Adrenal gland (tissue), 19 donors: ENCODE measurements around the gene TMEM72. TPM values are rescaled to one million over a fixed set of nuclear protein-coding genes. Genes with fewer than 3 reads are reported as not detected.

Experiments used
- DNase-seq, 7 donors: peaks; one replicate each; pipeline ENCODE4 v3.0.0-alpha.2; 2019 to 2020
- H3K27ac ChIP-seq, 5 donors: fragments of 200-600 bp; sonication (generic) in 4 of 5; 1 replicate in 3 of 5; 2 replicates in 2 of 5; pipeline versions ENCODE4 v1.5.1 to v1.8.0; 2016 to 2020; ENCODE audit warnings: mild to moderate bottlenecking in 1 of 5
- H3K27me3 ChIP-seq: fragments of 200-600 bp; 2 replicates; pipeline ENCODE4 v1.8.0; 2021
- H3K36me3 ChIP-seq, 2 donors: fragments of 200-600 bp; replicated peaks in 1 of 2; 1 replicate in 1 of 2; 2 replicates in 1 of 2; pipeline versions ENCODE4 v1.5.1 to v1.8.0; 2018 to 2022
- H3K4me1 ChIP-seq, 2 donors: fragments of 200-600 bp; replicated peaks in 1 of 2; 1 replicate in 1 of 2; 2 replicates in 1 of 2; pipeline versions ENCODE4 v1.5.1 to v1.8.0; 2018 to 2021
- H3K4me3 ChIP-seq, 4 donors: fragments of 200-600 bp; sonication (generic) in 3 of 4; one replicate each; pipeline ENCODE4 v1.5.1; 2016 to 2018
- H3K9me3 ChIP-seq, 3 donors: fragments of 200-600 bp; sonication (generic) in 1 of 3; replicated peaks in 1 of 3; 1 replicate in 2 of 3; 2 replicates in 1 of 3; pipeline versions ENCODE4 v1.5.1 to v1.8.0; 2016 to 2021
- POLR2A ChIP-seq, 2 donors: fragments of 450-650 bp; IDR thresholded peaks; one replicate each; pipeline ENCODE4 v1.6.1; 2017; ENCODE audit warnings: antibody characterized with exemption in 2 of 2, mild to moderate bottlenecking in 2 of 2, moderate library complexity in 1 of 2
- WGBS, 4 donors: extraction: QIAGEN DNeasy Blood & Tissue Kit in 2 of 4; methylation state at CpG; one replicate each; pipeline versions ENCODE4 v1.1.5 to v1.1.7; 2013 to 2017; 5-methylcytosine and 5-hydroxymethylcytosine counted together
- intact Hi-C, 2 donors: fragments of 100-400 bp; cut with DNase I; formaldehyde crosslinking; loops; one replicate each; pipeline versions ENCODE4 v1.14.1 to v1.15.0; 2022 to 2023
- long read RNA-seq, 10 donors: library from polyadenylated mRNA in 3 of 10; unstranded in 2 of 10; stranded (forward) in 1 of 10; transcript quantifications; one replicate each; pipeline ENCODE4 v2.0.0 and lab custom pipeline, GENCODE V29; 2021 to 2026
- polyA plus RNA-seq, 3 donors: library from polyadenylated mRNA; stranded (reverse); fragments of 200-250 nt in 2 of 3; fragments of 350-450 nt in 1 of 3; fragmentation: Illumina TruSeq in 1 of 3; extraction: RNeasy Lipid Tissue Mini Kit (QIAGEN cat#74804) in 1 of 3; gene quantifications; one replicate each; pipeline ENCODE4 v1.2.3, GENCODE V29; 2013 to 2014
- total RNA-seq, 9 donors: library from RNA; depleted of rRNA in 4 of 9; stranded (reverse); fragments of >200 nt in 4 of 9; fragments of 120-200 nt in 1 of 9; fragmentation: NEBNext Ultra II Directional in 1 of 9; extraction: Animal tissue kit (Norgen Biotek cat#: 25700) in 1 of 9; gene quantifications; one replicate each; pipeline versions ENCODE4 v1.1.0 to v1.2.4, GENCODE V29; 2013 to 2023
- TF ChIP-seq, protein P1 (sequence below), 6 experiments: fragments of 450-650 bp in 4 of 6; fragments of 200-600 bp in 2 of 6; sonication (generic) in 1 of 6; IDR thresholded peaks; 1 replicate in 5 of 6; 2 replicates in 1 of 6; pipeline versions ENCODE4 v1.5.1 to v1.8.0; 2016 to 2021; ENCODE audit warnings: antibody characterized with exemption in 6 of 6, mild to moderate bottlenecking in 2 of 6, moderate library complexity in 1 of 6
- donor health status: healthy with polysubstance abuse.
- donor health status: Bipolar disorder and iron deficiency.
- donor health status: DM: yes; HTN: yes; CAD: no.
- donor health status: DM: no; HTN: no; CAD: no.
- donor health status: DM: no; HTN: no; CAD: no.
- donor health status: DM: yes; HTN: yes; CAD: no.

TMEM72 gene
- total RNA-seq (under 1 TPM in 1 of 9 donors, not detected in 8; 0.17 TPM), polyA plus RNA-seq (not detected)
- long read RNA-seq, donor 1 = 0 reads
- long read RNA-seq, donor 2, partial matches to known transcripts = 0 of 1 reads
- long read RNA-seq, donor 2, other reads (novel, unspliced or antisense) = 0 of 1 reads
- long read RNA-seq, donor 3 = 0 reads
- long read RNA-seq, donor 4 = 0 reads
- long read RNA-seq, donor 5 = 0 reads
- long read RNA-seq, donor 6 = 0 reads
- long read RNA-seq, donor 7 = 0 reads
- long read RNA-seq, donor 8 = 0 reads
- long read RNA-seq, donor 9 = 0 reads
- long read RNA-seq, donor 10 = 0 reads

DNA sequence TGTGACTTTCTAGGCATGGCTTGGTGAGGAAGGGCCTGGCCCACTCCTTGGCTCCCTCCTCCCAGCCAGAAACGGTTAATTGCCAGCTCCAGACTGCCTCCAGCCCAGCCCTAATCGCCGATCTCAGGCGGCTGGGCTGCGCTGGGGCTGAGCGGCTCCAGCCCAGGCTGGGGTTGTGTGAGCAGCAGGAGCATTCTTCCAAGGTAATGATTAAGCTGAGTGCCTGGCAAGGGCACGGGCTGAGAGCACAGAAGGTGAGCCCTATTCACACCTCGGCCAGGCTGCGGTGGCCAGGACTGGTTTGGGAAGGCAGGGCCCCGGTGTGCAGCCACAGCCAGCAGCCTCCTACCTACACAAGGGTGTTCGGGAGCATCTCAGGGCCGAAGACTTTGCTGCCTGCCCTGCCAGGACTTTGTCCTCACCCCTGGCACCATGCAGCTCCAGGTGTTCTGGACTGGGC, at the start of gene TMEM72:
Gene TMEM72, plus strand, starts transcription at position 257 of the 460 bp plus-strand sequence. Its CDS starts 176 bp downstream, at position 433.
- TF ChIP-seq POLR2A (IDR thresholded peaks at IDR 0.05) = no peak
- TF ChIP-seq, protein P1, sequence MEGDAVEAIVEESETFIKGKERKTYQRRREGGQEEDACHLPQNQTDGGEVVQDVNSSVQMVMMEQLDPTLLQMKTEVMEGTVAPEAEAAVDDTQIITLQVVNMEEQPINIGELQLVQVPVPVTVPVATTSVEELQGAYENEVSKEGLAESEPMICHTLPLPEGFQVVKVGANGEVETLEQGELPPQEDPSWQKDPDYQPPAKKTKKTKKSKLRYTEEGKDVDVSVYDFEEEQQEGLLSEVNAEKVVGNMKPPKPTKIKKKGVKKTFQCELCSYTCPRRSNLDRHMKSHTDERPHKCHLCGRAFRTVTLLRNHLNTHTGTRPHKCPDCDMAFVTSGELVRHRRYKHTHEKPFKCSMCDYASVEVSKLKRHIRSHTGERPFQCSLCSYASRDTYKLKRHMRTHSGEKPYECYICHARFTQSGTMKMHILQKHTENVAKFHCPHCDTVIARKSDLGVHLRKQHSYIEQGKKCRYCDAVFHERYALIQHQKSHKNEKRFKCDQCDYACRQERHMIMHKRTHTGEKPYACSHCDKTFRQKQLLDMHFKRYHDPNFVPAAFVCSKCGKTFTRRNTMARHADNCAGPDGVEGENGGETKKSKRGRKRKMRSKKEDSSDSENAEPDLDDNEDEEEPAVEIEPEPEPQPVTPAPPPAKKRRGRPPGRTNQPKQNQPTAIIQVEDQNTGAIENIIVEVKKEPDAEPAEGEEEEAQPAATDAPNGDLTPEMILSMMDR (IDR thresholded peaks at IDR 0.05) = no peak
- 47 to 80% (median 55%) methylated on average over 3 to 12 of the region's 12 CpGs for WGBS, 4 donors
- intact Hi-C loops = no loop called here
- Histone ChIP-seq H3K9me3 (no peaks in the 10 kb centered on the region), H3K27ac (no peak within 1 kb of the TSS), H3K4me1 (no peaks in the 10 kb centered on the region), H3K36me3 (no peaks in the 10 kb centered on the region), H3K27me3 (no peaks in the 10 kb centered on the region), H3K4me3 (no peak within 1 kb of the TSS)
- DNase-seq = no peak

DNA sequence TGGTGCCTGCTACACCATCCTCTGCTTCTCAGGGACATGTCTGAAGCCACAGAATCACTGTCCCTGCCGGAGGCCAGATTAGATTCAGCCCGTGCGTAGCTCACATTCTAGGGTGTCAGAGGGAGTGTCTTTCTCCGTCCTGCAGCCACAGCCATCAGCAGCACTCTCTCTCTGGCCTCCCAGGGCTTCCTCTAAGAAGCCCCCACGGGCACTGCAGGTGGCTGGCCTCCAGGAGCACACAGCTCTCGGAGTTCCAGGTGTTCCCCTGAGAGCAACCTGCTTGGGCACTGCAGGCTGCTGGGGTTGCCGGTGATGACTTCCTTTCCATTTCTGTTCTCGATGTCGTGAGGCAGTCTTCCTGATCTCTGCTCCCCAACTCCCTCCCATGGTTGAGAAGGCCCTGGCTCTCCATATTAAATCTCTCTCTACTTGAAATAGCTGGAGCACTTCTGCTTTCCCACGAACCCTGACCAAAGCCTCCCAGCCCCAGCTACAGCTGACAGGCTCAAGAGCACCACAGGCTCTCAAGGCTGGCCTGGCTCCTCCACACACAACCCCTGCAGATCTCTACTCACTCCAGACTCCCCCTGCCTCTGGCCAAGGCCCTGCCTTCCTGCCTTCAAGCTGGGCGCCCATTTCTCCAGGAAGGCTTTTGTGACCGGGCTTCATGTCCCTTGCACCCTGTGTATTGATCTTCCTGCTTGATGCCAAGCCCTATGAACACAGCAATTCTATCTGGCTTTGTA, 49.0 kb upstream of the TMEM72 start:
- Histone ChIP-seq H3K36me3 (no peaks in the 10 kb centered on the region), H3K4me1 (peaks cover 0 to 9% of the 10 kb centered on the region in 2 donors), H3K27me3 (peaks cover 19% of the 10 kb centered on the region), H3K9me3 (no peaks in the 10 kb centered on the region), H3K27ac (no peak overlapping the region), H3K4me3 (no peak overlapping the region)
- no peak for TF ChIP-seq POLR2A (IDR thresholded peaks at IDR 0.05)
- TF ChIP-seq, protein P1 (IDR thresholded peaks at IDR 0.05) = no peak
- DNase-seq = no peak
- intact Hi-C loops = loop anchor here (5.0 to 10.0 kb wide), 3 partner anchors 477 to 1190 kb away; partner anchors contain the start of gene CXCL12 (in 1 of the 2)
- 79 to 85% (median 79%) methylated on average over 12 of the region's 12 CpGs for whole genome bisulfite sequencing, 4 donors

DNA sequence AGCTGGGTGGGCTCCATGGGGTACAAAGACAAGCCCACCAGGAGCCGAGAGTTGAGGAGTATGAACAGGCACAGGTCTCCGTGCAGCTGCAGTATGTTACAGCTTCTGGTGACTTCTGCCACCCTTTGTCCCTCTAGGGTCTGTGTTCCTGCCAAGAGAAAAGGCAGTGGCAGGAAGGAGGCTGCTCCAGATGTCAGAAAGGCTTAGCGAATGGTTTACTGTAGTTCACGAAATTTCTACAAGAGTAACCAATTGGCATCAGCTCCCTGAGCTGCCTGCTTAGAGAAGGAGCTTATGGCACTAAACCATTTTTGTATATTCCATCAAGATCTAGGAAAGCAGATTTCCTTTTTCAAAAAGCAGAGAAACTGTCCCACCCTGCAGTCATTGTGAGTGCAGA, 48.2 kb upstream of the TMEM72 start:
- no peak overlapping the region for H3K27ac ChIP-seq
- no peaks in the 10 kb centered on the region for H3K9me3 ChIP-seq
- DNase-seq = no peak
- peaks cover 19% of the 10 kb centered on the region for H3K27me3 ChIP-seq
- intact Hi-C loops = loop anchor here (5.0 to 10.0 kb wide), 3 partner anchors 478 to 1191 kb away; partner anchors contain the start of gene CXCL12 (in 1 of the 2)
- WGBS, 4 donors = 58 to 66% (median 64%) methylated on average over 4 of the region's 4 CpGs
- TF ChIP-seq, protein P1 (IDR thresholded peaks at IDR 0.05) = no peak
- TF ChIP-seq POLR2A (IDR thresholded peaks at IDR 0.05) = no peak
- no peaks in the 10 kb centered on the region for H3K36me3 ChIP-seq
- no peak overlapping the region for H3K4me3 ChIP-seq
- peaks cover 0 to 9% of the 10 kb centered on the region in 2 donors for H3K4me1 ChIP-seq

DNA sequence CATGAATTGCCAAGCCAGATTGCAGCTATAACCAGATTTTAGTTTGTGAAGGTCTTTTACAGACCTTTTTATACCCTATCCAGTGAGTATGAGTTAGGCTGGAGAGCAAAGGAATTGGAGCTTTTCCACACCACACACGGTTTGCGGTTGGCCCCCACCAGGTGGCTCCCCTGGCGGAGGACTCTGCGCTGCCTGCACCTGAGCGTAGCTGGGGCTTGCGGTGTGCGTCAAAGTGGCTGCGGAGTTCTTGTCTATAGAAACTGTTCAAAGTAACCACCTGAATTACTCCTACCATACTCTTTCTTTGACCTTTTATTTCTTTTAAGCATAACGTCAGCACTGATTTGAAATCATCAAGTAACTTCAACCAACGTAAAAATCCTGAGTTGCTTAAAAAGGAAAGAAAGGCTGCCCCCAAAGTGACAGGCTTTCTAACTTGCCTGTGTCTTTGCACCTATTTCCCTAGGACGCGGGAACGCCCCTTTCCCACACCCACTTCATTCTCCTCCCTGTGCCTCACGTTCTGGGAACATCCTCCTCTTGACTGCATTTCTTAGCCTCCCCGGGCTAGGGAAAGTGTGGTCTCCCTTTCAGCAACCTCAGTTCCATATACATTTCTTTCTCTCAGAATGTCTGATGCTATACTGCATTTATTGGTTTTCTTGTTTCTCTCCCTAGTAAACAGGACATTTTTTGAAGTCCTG, 47.6 kb upstream of the TMEM72 start:
- TF ChIP-seq POLR2A (IDR thresholded peaks at IDR 0.05) = no peak
- TF ChIP-seq, protein P1 (IDR thresholded peaks at IDR 0.05) = no peak
- no peak overlapping the region for H3K4me3 ChIP-seq
- intact Hi-C loops = loop anchor here (5.0 to 10.0 kb wide), 3 partner anchors 479 to 1191 kb away; partner anchors contain the start of gene CXCL12 (in 1 of the 2)
- H3K36me3 ChIP-seq = no peaks in the 10 kb centered on the region
- H3K27ac ChIP-seq = no peak overlapping the region
- DNase-seq = no peak
- H3K9me3 ChIP-seq = no peaks in the 10 kb centered on the region
- H3K4me1 ChIP-seq = peaks cover 0 to 9% of the 10 kb centered on the region in 2 donors
- H3K27me3 ChIP-seq = peaks cover 19% of the 10 kb centered on the region
- WGBS, 4 donors = 70 to 81% (median 74%) methylated on average over 15 of the region's 15 CpGs
